Measurements from ENCODE around the gene TSPYL1.

DNA sequence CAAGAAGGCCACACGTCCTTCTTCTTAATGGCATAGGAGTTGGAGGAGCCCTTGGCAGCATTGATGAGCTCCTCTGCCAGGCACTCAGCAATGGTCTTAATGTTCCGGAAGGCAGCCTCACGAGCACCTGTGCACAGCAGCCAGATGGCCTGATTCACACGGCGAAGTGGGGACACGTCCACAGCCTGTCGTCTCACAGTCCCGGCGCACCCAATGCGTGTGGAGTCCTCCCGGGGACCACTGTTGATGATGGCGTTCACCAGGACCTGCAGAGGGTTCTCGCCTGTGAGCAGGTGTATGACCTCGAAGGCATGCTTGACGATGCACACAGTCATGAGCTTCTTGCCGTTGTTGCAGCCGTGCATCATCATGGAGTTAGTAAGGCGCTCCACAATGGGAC lies 21.2 kb downstream of the TSPYL1 start:
- TF ChIP-seq, protein P1, sequence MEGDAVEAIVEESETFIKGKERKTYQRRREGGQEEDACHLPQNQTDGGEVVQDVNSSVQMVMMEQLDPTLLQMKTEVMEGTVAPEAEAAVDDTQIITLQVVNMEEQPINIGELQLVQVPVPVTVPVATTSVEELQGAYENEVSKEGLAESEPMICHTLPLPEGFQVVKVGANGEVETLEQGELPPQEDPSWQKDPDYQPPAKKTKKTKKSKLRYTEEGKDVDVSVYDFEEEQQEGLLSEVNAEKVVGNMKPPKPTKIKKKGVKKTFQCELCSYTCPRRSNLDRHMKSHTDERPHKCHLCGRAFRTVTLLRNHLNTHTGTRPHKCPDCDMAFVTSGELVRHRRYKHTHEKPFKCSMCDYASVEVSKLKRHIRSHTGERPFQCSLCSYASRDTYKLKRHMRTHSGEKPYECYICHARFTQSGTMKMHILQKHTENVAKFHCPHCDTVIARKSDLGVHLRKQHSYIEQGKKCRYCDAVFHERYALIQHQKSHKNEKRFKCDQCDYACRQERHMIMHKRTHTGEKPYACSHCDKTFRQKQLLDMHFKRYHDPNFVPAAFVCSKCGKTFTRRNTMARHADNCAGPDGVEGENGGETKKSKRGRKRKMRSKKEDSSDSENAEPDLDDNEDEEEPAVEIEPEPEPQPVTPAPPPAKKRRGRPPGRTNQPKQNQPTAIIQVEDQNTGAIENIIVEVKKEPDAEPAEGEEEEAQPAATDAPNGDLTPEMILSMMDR (IDR thresholded peaks at IDR 0.05): no peak
- no peak for TF ChIP-seq POLR2A (IDR thresholded peaks at IDR 0.05)

Data from uterus (tissue), 2 donors.